Measurements from ENCODE around the gene CRHR2.

Gene CRHR2

GRCh38 chr7:30706908-30707307, 24.7 kb upstream of the CRHR2 start:
- no peak for DNase-seq (ENCODE audit: low spot score)

DNA sequence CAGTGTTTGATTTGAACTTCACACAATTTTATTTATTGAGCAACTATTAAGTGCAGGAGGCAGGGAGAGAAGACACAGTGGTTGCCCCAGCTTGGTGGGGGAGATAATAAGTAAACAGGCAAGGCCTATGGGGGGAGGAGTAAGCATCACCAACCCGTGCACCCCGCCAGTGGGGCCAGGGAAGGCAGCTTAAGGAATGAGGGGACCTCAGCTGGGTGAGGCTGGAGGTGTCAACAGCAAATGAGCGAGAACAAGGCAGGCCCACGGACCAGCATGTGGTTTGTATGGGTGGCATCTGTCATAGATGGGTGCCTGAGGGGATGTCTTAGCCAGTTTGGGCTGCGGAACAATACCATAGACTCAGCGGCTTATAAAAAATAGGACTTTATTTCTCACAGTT, 24.1 kb upstream of the CRHR2 start:
- no peak for DNase-seq (ENCODE audit: low spot score)

DNA sequence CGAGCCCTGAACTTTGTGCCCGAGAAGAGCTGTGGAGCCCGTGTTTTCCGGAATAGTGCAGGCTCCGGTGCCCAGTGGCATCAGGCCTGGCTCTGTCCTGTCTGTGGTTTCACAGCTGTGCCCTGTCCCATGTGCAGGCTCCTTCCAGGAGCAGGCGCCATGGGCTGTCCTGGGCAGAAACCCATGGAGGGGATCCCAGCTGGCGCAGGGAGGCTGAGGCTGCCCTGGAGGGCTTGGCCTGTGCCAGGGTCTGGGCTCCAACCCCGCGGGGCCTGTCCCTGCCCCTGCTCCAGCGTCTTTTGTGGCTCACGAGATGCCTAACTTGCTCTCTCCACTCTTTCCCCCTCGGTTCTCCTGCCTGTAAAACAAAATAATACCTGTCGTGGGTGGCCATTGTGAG, 23.3 kb upstream of the CRHR2 start:
- DNase-seq (ENCODE audit: low spot score) = no peak

- DNase-seq (ENCODE audit: low spot score) = no peak
These were observed 22.8 kb upstream of the CRHR2 start for GRCh38 chr7:30705008-30705407.

DNA sequence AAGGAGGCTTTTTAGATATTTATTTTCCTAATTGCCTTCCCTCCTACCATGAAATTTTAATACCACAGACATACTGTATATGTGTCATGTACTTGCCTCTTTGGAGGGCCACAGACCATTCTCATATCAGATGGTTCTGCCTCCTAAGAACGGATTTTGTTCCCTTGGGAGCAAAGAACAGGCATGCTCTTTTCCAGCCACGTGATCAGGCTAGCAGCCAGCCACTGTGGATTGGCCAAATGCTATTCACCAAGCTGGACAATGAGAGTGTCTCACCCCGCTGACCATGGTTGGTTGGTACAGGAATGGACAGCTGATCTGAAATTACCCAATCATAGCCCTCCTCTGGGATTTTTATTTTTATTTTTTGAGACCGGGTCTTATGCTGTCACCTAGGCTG, 21.5 kb upstream of the CRHR2 start:
- no peak for DNase-seq (ENCODE audit: low spot score)

GRCh38 chr7:30702200-30702599, 19.9 kb upstream of the CRHR2 start:
- no peak for DNase-seq (ENCODE audit: low spot score)

DNA sequence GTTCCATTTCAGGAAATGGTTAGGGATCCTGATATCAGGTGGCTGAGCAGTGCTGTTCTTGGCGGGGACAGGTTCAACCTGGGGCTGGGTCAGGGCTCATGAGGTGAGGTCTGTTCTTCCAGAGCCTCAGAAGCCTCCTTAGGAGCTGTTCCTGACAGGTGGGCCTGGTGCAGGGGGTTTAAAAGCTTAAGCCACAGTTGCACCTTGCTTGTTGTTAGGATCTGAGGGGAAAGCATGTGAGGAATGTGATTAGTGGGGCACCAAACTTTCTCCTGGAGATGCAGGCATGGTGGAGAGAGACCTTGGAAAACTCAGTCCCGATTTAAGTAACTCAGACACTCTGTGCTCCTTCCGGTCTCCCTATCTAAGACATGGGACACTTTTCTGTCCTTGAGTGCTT, 18.7 kb upstream of the CRHR2 start:
- DNase-seq (ENCODE audit: low spot score) = no peak

DNA sequence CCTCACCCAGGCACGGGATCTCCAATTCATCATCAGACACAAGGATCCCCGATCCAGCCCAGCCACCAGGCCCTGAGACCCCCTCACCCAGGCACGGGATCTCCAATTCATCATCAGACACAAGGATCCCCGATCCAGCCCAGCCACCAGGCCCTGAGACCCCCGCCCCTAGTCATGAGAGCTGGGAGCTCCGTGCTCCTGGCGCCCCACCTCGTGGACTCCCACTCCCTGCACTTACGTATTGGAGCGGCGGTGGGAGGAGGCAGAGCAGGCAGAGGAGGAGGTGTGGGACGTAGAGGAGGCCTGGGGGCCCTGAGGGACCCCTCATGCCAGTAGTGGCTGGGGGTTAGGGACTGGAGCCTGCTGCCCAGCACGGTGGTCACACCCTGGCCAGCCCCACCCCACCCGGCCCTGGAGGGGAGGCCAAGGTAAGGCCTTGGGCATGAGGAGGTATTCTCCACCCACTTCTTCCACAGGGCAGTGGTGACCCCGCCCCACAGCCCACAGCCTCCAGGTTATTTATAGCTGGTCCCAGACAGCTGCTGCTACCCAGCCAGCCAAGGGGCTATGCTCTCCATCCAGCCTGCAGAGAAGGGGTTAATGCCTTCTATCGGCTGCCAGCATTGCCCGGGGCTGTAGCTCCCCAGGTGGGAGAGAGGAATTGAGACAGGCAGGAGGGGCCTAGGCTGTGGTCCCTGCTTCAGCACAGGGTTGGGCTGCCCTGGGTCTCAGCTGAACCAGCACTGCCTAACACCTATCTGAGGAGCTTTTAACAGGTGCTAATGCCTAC, 17.6 kb upstream of the CRHR2 start:
- no peak for DNase-seq (ENCODE audit: low spot score)

DNA sequence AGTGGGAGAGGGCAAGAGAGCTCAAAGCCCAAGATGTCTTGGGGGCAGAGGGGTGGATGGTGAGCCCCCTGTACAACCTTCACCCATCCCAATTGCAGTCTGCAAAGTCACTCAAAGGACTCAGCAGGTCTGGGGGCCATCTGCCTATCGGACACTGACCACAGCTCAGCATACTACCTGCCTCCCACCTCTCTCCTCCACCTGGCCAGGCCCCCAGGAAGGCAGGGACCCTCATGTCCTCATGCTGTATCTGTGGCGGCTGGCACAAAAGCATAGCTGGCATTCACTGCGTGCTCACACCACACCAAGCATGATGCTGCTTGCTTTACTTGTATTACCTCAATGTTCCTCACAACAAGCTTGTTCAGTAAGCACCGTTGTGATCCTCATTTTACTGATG, 16.2 kb upstream of the CRHR2 start:
- no peak for DNase-seq (ENCODE audit: low spot score)

DNA sequence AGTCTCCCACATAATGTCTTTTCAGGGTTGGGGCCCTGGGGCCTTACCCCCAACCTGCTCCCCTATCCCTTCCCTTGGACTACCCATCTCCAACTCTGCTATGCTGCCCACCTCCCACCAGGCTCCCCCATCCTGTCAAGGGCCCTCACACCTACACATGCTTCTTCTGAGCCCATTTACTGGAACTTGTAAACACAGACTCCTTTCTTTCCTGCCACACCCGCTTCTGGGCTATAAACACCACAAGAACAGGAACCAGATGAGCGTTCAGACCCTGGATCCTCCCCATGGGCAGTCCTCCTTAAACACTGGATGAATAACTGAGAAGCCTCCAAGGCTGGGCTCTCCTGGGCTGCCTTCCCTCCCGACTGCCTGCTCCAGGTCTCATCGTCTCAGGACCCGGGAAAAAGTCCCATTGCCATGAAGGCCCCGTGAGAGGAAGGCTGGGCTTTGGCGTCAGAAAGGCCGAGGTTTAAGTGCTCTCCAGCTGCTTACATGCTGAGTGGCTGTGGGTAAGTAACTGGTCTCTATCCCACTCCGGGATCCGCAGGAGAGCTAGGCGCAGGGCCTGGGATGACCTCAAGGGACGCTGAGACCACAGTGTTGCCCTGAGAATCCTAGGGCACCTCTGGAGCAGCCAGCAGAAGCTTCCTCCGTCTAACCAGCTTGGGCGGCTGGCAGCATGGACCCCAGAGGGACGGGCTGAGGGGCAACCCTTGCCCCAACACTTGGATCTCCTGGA, 15.6 kb upstream of the CRHR2 start:
- DNase-seq (ENCODE audit: low spot score) = no peak

DNA sequence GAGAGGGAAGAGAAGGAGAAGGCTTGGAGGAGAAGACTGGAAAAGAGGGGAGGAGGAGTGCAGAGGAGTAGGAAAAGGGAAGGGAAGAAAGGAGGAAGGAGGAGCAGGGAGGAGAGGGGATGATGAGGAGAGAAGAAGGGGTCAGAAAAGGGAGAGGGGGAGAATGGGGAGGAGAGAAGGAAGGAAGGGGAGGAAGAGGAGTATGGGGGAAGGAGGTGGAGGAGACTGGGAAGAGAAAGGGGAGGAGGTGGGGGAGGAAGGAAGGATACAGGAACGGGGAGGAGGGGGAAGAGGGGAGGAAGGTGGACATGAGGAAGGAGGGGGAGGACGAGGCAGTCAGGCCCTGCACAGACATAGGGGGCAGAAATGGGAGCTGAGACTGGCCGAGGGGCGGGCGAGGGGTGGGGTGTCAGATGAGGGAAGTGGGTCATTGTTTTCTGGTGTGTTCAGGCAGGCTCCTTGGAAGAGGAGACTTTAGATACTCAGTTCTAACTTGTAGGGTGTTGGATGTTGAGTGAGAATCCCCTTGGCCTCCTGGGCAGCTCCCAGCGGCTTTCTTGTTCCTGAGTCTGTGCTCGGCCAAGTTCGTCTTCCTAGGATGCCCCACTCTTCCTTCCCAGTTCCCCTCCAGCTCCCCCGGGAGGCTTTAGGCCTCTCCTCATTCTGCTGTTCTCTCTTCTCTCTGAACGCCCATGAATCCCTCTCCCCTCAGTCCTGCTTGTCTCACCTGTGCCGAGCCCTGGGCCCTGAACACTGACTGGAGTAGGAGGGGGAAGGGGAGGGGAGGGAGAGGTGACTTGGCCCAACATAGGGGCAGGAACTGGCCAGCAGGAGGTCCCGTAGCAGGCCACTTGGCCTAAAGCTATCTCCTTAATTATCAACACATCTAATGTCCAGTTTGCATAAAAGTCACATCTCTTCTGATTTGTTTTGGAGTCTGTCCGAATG, 12.8 kb upstream of the CRHR2 start:
- DNase-seq (ENCODE audit: low spot score) = no peak

- no peak for DNase-seq (ENCODE audit: low spot score)
These were observed 12.0 kb upstream of the CRHR2 start for GRCh38 chr7:30694218-30694745.

- DNase-seq (ENCODE audit: low spot score) = no peak
These were observed 10.6 kb upstream of the CRHR2 start for GRCh38 chr7:30692882-30693281.

- no peak for DNase-seq (ENCODE audit: low spot score)
These were observed 10.2 kb upstream of the CRHR2 start for GRCh38 chr7:30692438-30692837.

GRCh38 chr7:30690011-30690410, 7.8 kb upstream of the CRHR2 start:
- DNase-seq (ENCODE audit: low spot score) = no peak

GRCh38 chr7:30688718-30689221, 6.5 kb upstream of the CRHR2 start:
- DNase-seq (ENCODE audit: low spot score) = no peak

DNA sequence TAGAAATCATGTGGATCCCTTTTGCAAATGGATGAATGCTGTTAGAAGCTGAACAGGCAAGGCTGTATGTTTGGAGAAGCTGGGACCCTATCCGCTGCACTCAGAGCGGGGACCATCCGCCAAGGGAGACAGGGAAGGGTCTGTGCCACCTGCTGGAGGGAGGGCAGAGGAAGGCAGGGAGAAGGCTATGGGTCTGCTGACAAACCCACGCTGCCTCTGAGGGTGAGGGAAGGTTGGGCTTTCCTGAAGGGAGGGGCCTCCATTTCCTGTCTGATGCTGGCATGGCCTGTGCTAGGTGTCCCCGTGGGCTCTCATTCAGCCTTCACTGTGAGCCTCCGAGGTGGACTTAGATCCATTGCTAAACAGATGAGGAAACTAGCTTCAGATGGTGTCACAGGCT, 5.3 kb upstream of the CRHR2 start:
- DNase-seq (ENCODE audit: low spot score) = no peak

GRCh38 chr7:30684351-30684750, 2.1 kb upstream of the CRHR2 start:
- DNase-seq (ENCODE audit: low spot score) = no peak

DNA sequence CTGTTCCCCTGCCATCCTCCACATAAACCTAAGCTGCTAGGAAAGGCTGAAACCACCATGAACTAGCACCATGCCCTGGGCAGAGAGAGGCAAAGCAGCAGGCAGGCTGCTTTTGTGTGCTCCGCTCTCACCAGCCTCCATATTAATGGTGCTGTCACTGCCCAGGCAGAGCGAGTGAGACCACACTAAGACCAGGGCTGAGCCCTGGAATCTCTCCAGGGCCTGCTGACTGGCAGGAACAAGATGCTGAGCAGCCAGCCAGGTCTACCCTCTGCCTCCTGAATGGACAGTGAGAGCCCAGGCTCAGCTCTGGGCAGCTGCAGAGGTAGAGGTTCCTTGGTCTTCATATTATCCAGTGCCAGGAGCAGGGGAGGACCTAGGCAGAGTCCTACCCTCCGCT, 1.6 kb upstream of the CRHR2 start:
- DNase-seq (ENCODE audit: low spot score) = no peak

DNA sequence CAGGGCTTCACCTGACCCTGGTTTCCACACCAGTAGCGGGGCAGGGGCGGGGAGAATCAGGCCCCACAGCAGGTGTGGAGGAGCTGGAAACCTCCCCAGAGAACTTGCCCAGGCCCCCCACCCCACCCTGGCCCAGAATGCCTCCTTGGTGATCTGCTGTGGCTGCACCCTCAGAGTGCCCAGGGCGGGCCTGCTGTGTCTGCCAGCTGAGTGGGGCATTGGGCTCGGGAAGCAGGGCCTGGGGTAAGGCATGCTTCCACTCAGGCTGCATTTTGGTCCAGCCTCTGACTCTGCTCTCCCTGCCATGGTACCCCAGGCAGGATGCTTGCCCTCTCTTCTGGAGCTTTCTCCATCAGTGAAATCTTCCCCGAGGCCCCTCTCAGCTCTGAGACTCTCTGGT, 1.1 kb upstream of the CRHR2 start:
- no peak for DNase-seq (ENCODE audit: low spot score)

DNA sequence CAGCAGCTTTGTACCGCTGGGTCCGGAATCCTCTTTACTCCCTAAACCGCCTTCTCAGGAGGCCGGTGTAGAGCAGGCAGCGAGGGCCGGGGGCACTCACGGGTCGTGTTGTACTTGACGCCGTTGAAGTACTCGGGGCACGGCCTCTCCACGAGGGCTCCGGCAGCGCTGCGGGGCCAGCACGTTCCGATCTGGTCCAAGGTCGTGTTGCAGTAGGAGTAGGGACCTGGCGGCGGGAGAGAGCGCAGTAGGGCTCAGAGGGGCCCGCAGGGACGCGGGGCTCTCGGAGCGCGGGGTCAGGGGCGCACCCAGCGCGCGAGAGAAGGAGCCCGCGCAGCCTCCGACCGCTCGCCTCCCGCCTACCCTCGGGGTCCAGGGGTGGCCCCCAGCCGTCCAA, 443 bp downstream of the CRHR2 start:
- DNase-seq (ENCODE audit: low spot score) = no peak

- DNase-seq (ENCODE audit: low spot score) = no peak
These were observed 892 bp downstream of the CRHR2 start for GRCh38 chr7:30681331-30681797.

All from D341Med (cell line).